ENCODE results near the gene SLC25A48. TPM values are rescaled to one million over a fixed set of nuclear protein-coding genes. Genes with fewer than 3 reads are reported as not detected.

SLC25A48 gene
- total RNA-seq, 1 donor from 2014 or later, result not detected

GRCh38 chr5:135890867-135891266 lies 56.4 kb downstream of the SLC25A48 start:
- Histone ChIP-seq H3K9me3 (no peaks in the 10 kb centered on the region), H3K4me3 (no peak overlapping the region), H3K27ac (no peak overlapping the region), H3K4me1 (no peaks in the 10 kb centered on the region), H3K27me3 (no peaks in the 10 kb centered on the region), H3K36me3 (no peaks in the 10 kb centered on the region)
- DNase-seq (ENCODE audit: low spot score in 2 of 2), result no peak
- TF ChIP-seq CTCF (IDR thresholded peaks at IDR 0.05), result no peak
- intact Hi-C loops (cut with DNase I), result no loop called here

- Histone ChIP-seq H3K27me3 (no peaks in the 10 kb centered on the region), H3K27ac (no peak overlapping the region), H3K9me3 (no peaks in the 10 kb centered on the region), H3K36me3 (no peaks in the 10 kb centered on the region), H3K4me3 (no peak overlapping the region), H3K4me1 (no peaks in the 10 kb centered on the region)
- TF ChIP-seq CTCF (IDR thresholded peaks at IDR 0.05), result no peak
- intact Hi-C loops (cut with DNase I), result no loop called here
- no peak for DNase-seq (ENCODE audit: low spot score in 2 of 2)
Measured at GRCh38 chr5:135891268-135891667, 56.8 kb downstream of the SLC25A48 start.

GRCh38 chr5:135891791-135892190 lies 57.3 kb downstream of the SLC25A48 start:
- no peak for TF ChIP-seq CTCF (IDR thresholded peaks at IDR 0.05)
- no peak for DNase-seq (ENCODE audit: low spot score in 2 of 2)
- intact Hi-C loops (cut with DNase I), result no loop called here
- H3K4me1 ChIP-seq, result no peaks in the 10 kb centered on the region
- no peak overlapping the region for H3K4me3 ChIP-seq
- no peaks in the 10 kb centered on the region for H3K9me3 ChIP-seq
- no peaks in the 10 kb centered on the region for H3K27me3 ChIP-seq
- no peak overlapping the region for H3K27ac ChIP-seq
- no peaks in the 10 kb centered on the region for H3K36me3 ChIP-seq

- Histone ChIP-seq H3K4me1 (no peaks in the 10 kb centered on the region), H3K27ac (no peak overlapping the region), H3K27me3 (no peaks in the 10 kb centered on the region), H3K36me3 (no peaks in the 10 kb centered on the region), H3K9me3 (no peaks in the 10 kb centered on the region), H3K4me3 (no peak overlapping the region)
- no peak for TF ChIP-seq CTCF (IDR thresholded peaks at IDR 0.05)
- intact Hi-C loops (cut with DNase I), result no loop called here
- no peak for DNase-seq (ENCODE audit: low spot score in 2 of 2)
Measured at GRCh38 chr5:135894276-135894675, 59.8 kb downstream of the SLC25A48 start.

GRCh38 chr5:135894789-135895188 lies 60.3 kb downstream of the SLC25A48 start:
- no peaks in the 10 kb centered on the region for H3K36me3 ChIP-seq
- no peak overlapping the region for H3K4me3 ChIP-seq
- no peak overlapping the region for H3K27ac ChIP-seq
- no peak for DNase-seq (ENCODE audit: low spot score in 2 of 2)
- no peaks in the 10 kb centered on the region for H3K9me3 ChIP-seq
- no peaks in the 10 kb centered on the region for H3K4me1 ChIP-seq
- H3K27me3 ChIP-seq, result no peaks in the 10 kb centered on the region
- intact Hi-C loops (cut with DNase I), result no loop called here
- TF ChIP-seq CTCF (IDR thresholded peaks at IDR 0.05), result no peak

GRCh38 chr5:135895474-135896006 lies 61.1 kb downstream of the SLC25A48 start, which contains the start of gene IL9:
Gene IL9, minus strand, starts transcription at chr5:135895841. Its CDS starts 25 bp downstream, at chr5:135895816.
- no peak for DNase-seq (ENCODE audit: low spot score in 2 of 2)
- Histone ChIP-seq H3K4me1 (no peaks in the 10 kb centered on the region), H3K36me3 (no peaks in the 10 kb centered on the region), H3K27me3 (no peaks in the 10 kb centered on the region), H3K9me3 (no peaks in the 10 kb centered on the region), H3K4me3 (no peak within 1 kb of the TSS), H3K27ac (no peak within 1 kb of the TSS)
- intact Hi-C loops (cut with DNase I), result no loop called here
- TF ChIP-seq CTCF (IDR thresholded peaks at IDR 0.05), result no peak

All from ascending aorta (tissue), 2 donors.